HG02938 (cell line): ENCODE measurements around the gene SPATC1L.
"Not testable (repeated sequence)": the region's sequence is repeated elsewhere in the genome, so short reads cannot be mapped to it uniquely, and the experiment has no call there.

Experiments
- ATAC-seq: cut with Tn5 transposase; IDR thresholded peaks from one replicate; pipeline ENCODE4 v1.9.1; 2021; ENCODE audit warnings: mild to moderate bottlenecking, moderate library complexity; ENCODE audit not compliant: unreplicated experiment

Gene SPATC1L

GRCh38 chr21:46183910-46184624 is at the start of gene SPATC1L:
Gene SPATC1L, minus strand, starts transcription at chr21:46184459. Its CDS starts 1,643 bp downstream, at chr21:46182816.
- ATAC-seq = peak; percentile 49

GRCh38 chr21:46229923-46230260 is 45.6 kb upstream of the SPATC1L start:
- ATAC-seq = no peak

GRCh38 chr21:46229133-46229922 is 45.1 kb upstream of the SPATC1L start:
- ATAC-seq = peak; percentile 16

- peak; percentile 80 for ATAC-seq
These were observed 44.2 kb upstream of the SPATC1L start, which contains the start of gene LSS for GRCh38 chr21:46228345-46229051. Gene LSS, minus strand, starts transcription at chr21:46228774. Its CDS starts 29 bp downstream, at chr21:46228745.

- no peak for ATAC-seq
These were observed 43.6 kb upstream of the SPATC1L start for GRCh38 chr21:46227811-46228344.

GRCh38 chr21:46226920-46227599 is 42.8 kb upstream of the SPATC1L start:
- ATAC-seq = no peak

- ATAC-seq = no peak
These were observed 41.9 kb upstream of the SPATC1L start for GRCh38 chr21:46226146-46226545.

GRCh38 chr21:46223661-46224060 is 39.4 kb upstream of the SPATC1L start:
- ATAC-seq = not testable (repeated sequence)

- ATAC-seq = no peak
These were observed 39.0 kb upstream of the SPATC1L start for GRCh38 chr21:46223217-46223616.

GRCh38 chr21:46222436-46223116 is 38.3 kb upstream of the SPATC1L start:
- no peak for ATAC-seq

- ATAC-seq = no peak
These were observed 37.6 kb upstream of the SPATC1L start for GRCh38 chr21:46221664-46222435.

GRCh38 chr21:46220847-46221246 is 36.6 kb upstream of the SPATC1L start:
- ATAC-seq = no peak

GRCh38 chr21:46220275-46220810 is 36.1 kb upstream of the SPATC1L start:
- no peak for ATAC-seq

GRCh38 chr21:46219591-46220239 is 35.5 kb upstream of the SPATC1L start:
- no peak for ATAC-seq

GRCh38 chr21:46218906-46219590 is 34.8 kb upstream of the SPATC1L start:
- ATAC-seq = no peak

GRCh38 chr21:46217511-46218196 is 33.4 kb upstream of the SPATC1L start:
- no peak for ATAC-seq

GRCh38 chr21:46216132-46216747 is 32.0 kb upstream of the SPATC1L start:
- no peak for ATAC-seq
